ENCODE measurements around the gene BCAS1.

- TF ChIP-seq POLR2A (IDR thresholded peaks at IDR 0.05) (no peak), CTCF (IDR thresholded peaks at IDR 0.05) (no peak)
These were observed 47.0 kb downstream of the BCAS1 start for GRCh38 chr20:54023406-54023805.

Measured in body of pancreas (tissue), 4 donors.